ENCODE measurements around the gene CREB5. TPM values are rescaled to one million over a fixed set of nuclear protein-coding genes. Genes with fewer than 3 reads are reported as not detected.
A peak's percentile ranks its signal among the peaks of the same experiment; 100 is the strongest.

Gene CREB5
- total and polyA plus RNA-seq, 2 experiments from 2014 or later, result 2.4 to 4.4 TPM

DNA sequence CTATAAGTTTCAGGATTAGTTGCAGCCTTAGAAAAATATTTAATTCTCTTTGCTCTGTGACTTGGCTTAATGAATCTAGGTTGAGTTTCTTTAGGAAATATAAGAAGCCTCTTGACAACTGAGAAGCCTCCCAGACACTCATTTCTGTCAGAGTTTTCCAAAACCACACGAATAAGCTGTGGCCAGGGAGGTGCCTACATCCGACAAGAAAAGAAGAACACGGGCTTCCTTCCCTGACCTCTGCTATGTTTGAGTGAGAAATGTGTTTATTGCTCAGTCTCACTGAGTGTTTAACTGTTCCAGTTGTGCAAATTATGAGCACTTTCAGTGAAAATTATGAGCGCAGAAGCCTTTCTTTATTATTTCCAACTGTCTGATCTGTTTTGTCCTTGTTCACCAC is 440.8 kb downstream of the CREB5 start:
- Histone ChIP-seq H3K9me2 (ENCODE audit: insufficient read depth) (no peaks in the 10 kb centered on the region), H3F3A (replicated peaks; ENCODE audit: low read depth) (no peaks in the 10 kb centered on the region), H3K4me3 (peak overlapping the region; percentile 81), H3K79me2 (replicated peaks; ENCODE audit: insufficient read depth) (no peaks in the 10 kb centered on the region), H3K27ac (ENCODE audit: low read depth) (no peak overlapping the region), H3K36me3 (ENCODE audit: insufficient read depth) (no peaks in the 10 kb centered on the region), H3K27me3 (ENCODE audit: insufficient read depth) (peaks cover 21% of the 10 kb centered on the region), H4K20me1 (replicated peaks; ENCODE audit: insufficient read depth) (no peaks in the 10 kb centered on the region), H3K4me1 (ENCODE audit: insufficient read depth) (peaks cover 10% of the 10 kb centered on the region), H3K4me2 (peak overlapping the region; percentile 89), H2AFZ (peak overlapping the region; percentile 96; the same call in 1 of the 2 replicates)
- no peak for ATAC-seq
- Mint-ChIP-seq H3K27ac (no peak overlapping the region), H3K36me3 (ENCODE audit: low read depth) (no peaks in the 10 kb centered on the region), H3K4me1 (peaks cover 7% of the 10 kb centered on the region), H3K9me3 (no peaks in the 10 kb centered on the region; the same call in 2 of the 3 replicates), H3K27me3 (ENCODE audit: insufficient read depth, low read depth, poor library complexity) (peaks cover 14% of the 10 kb centered on the region), H3K4me3 (peak overlapping the region; percentile 84)
- TF ChIP-seq ZNF331 (CRISPR knock-in tag; IDR thresholded peaks at IDR 0.05; ENCODE audit: low read depth) (no peak), NANOG (IDR thresholded peaks at IDR 0.05; ENCODE audit: borderline replicate concordance) (no peak), POLR2AphosphoS5 (IDR thresholded peaks at IDR 0.05; ENCODE audit: low read depth) (no peak), STAT1 (IDR thresholded peaks at IDR 0.05; ENCODE audit: unreplicated experiment) (no peak), EZH2phosphoT487 (IDR thresholded peaks at IDR 0.05; ENCODE audit: unreplicated experiment) (no peak), ZNF114 (CRISPR knock-in tag; IDR thresholded peaks at IDR 0.05) (no peak), EZH2 (IDR thresholded peaks at IDR 0.05; ENCODE audit: low read depth, unreplicated experiment) (no peak), CREB1 (CRISPR knock-in tag; IDR thresholded peaks at IDR 0.05; ENCODE audit: low read depth) (no peak), JUNB (IDR thresholded peaks at IDR 0.05; ENCODE audit: unreplicated experiment) (no peak)
- TF ChIP-seq, protein P1, sequence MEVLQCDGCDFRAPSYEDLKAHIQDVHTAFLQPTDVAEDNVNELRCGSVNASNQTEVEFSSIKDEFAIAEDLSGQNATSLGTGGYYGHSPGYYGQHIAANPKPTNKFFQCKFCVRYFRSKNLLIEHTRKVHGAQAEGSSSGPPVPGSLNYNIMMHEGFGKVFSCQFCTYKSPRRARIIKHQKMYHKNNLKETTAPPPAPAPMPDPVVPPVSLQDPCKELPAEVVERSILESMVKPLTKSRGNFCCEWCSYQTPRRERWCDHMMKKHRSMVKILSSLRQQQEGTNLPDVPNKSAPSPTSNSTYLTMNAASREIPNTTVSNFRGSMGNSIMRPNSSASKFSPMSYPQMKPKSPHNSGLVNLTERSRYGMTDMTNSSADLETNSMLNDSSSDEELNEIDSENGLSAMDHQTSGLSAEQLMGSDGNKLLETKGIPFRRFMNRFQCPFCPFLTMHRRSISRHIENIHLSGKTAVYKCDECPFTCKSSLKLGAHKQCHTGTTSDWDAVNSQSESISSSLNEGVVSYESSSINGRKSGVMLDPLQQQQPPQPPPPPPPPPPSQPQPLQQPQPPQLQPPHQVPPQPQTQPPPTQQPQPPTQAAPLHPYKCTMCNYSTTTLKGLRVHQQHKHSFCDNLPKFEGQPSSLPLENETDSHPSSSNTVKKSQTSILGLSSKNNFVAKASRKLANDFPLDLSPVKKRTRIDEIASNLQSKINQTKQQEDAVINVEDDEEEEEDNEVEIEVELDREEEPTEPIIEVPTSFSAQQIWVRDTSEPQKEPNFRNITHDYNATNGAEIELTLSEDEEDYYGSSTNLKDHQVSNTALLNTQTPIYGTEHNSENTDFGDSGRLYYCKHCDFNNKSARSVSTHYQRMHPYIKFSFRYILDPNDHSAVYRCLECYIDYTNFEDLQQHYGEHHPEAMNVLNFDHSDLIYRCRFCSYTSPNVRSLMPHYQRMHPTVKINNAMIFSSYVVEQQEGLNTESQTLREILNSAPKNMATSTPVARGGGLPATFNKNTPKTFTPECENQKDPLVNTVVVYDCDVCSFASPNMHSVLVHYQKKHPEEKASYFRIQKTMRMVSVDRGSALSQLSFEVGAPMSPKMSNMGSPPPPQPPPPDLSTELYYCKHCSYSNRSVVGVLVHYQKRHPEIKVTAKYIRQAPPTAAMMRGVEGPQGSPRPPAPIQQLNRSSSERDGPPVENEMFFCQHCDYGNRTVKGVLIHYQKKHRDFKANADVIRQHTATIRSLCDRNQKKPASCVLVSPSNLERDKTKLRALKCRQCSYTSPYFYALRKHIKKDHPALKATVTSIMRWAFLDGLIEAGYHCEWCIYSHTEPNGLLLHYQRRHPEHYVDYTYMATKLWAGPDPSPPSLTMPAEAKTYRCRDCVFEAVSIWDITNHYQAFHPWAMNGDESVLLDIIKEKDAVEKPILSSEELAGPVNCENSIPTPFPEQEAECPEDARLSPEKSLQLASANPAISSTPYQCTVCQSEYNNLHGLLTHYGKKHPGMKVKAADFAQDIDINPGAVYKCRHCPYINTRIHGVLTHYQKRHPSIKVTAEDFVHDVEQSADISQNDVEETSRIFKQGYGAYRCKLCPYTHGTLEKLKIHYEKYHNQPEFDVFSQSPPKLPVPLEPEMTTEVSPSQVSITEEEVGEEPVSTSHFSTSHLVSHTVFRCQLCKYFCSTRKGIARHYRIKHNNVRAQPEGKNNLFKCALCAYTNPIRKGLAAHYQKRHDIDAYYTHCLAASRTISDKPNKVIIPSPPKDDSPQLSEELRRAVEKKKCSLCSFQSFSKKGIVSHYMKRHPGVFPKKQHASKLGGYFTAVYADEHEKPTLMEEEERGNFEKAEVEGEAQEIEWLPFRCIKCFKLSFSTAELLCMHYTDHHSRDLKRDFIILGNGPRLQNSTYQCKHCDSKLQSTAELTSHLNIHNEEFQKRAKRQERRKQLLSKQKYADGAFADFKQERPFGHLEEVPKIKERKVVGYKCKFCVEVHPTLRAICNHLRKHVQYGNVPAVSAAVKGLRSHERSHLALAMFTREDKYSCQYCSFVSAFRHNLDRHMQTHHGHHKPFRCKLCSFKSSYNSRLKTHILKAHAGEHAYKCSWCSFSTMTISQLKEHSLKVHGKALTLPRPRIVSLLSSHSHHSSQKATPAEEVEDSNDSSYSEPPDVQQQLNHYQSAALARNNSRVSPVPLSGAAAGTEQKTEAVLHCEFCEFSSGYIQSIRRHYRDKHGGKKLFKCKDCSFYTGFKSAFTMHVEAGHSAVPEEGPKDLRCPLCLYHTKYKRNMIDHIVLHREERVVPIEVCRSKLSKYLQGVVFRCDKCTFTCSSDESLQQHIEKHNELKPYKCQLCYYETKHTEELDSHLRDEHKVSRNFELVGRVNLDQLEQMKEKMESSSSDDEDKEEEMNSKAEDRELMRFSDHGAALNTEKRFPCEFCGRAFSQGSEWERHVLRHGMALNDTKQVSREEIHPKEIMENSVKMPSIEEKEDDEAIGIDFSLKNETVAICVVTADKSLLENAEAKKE (CRISPR knock-in tag; IDR thresholded peaks at IDR 0.05), result no peak
- TF ChIP-seq, protein P2, sequence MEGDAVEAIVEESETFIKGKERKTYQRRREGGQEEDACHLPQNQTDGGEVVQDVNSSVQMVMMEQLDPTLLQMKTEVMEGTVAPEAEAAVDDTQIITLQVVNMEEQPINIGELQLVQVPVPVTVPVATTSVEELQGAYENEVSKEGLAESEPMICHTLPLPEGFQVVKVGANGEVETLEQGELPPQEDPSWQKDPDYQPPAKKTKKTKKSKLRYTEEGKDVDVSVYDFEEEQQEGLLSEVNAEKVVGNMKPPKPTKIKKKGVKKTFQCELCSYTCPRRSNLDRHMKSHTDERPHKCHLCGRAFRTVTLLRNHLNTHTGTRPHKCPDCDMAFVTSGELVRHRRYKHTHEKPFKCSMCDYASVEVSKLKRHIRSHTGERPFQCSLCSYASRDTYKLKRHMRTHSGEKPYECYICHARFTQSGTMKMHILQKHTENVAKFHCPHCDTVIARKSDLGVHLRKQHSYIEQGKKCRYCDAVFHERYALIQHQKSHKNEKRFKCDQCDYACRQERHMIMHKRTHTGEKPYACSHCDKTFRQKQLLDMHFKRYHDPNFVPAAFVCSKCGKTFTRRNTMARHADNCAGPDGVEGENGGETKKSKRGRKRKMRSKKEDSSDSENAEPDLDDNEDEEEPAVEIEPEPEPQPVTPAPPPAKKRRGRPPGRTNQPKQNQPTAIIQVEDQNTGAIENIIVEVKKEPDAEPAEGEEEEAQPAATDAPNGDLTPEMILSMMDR (conservative IDR thresholded peaks at IDR 0.05; ENCODE audit: low read depth in 2 of 2), result no peak
- TF ChIP-seq, protein P3, sequence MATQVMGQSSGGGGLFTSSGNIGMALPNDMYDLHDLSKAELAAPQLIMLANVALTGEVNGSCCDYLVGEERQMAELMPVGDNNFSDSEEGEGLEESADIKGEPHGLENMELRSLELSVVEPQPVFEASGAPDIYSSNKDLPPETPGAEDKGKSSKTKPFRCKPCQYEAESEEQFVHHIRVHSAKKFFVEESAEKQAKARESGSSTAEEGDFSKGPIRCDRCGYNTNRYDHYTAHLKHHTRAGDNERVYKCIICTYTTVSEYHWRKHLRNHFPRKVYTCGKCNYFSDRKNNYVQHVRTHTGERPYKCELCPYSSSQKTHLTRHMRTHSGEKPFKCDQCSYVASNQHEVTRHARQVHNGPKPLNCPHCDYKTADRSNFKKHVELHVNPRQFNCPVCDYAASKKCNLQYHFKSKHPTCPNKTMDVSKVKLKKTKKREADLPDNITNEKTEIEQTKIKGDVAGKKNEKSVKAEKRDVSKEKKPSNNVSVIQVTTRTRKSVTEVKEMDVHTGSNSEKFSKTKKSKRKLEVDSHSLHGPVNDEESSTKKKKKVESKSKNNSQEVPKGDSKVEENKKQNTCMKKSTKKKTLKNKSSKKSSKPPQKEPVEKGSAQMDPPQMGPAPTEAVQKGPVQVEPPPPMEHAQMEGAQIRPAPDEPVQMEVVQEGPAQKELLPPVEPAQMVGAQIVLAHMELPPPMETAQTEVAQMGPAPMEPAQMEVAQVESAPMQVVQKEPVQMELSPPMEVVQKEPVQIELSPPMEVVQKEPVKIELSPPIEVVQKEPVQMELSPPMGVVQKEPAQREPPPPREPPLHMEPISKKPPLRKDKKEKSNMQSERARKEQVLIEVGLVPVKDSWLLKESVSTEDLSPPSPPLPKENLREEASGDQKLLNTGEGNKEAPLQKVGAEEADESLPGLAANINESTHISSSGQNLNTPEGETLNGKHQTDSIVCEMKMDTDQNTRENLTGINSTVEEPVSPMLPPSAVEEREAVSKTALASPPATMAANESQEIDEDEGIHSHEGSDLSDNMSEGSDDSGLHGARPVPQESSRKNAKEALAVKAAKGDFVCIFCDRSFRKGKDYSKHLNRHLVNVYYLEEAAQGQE (IDR thresholded peaks at IDR 0.05; ENCODE audit: unreplicated experiment), result no peak
- DNase-seq (ENCODE audit: low spot score), result no peak
